Mesenchymal stem cell (in vitro differentiated cells and primary cell): Measurements from ENCODE around the gene GAREM1.
A peak's percentile ranks its signal among the peaks of the same experiment; 100 is the strongest.
"Not testable (repeated sequence)": the region's sequence is repeated elsewhere in the genome, so short reads cannot be mapped to it uniquely, and the experiment has no call there.

Experiments
- DNase-seq: peaks from one replicate; pipeline ENCODE4 v3.0.0-alpha.2; 2013
- H2AFZ ChIP-seq: one replicate; pipeline ENCODE4 v1.6.1; 2013; ENCODE audit warnings: low read depth, mild to moderate bottlenecking, control low read depth, inconsistent platforms, low read length, moderate library complexity
- H2AK5ac ChIP-seq: 2 replicates; pipeline ENCODE4 v1.6.1; 2013; ENCODE audit warnings: low read length, moderate library complexity, mild to moderate bottlenecking, inconsistent platforms; ENCODE audit not compliant: severe bottlenecking
- H2BK120ac ChIP-seq: one replicate; pipeline ENCODE4 v1.6.1; 2013; ENCODE audit warnings: low read depth, mild to moderate bottlenecking, inconsistent platforms, low read length, moderate library complexity
- H2BK12ac ChIP-seq, 2 experiments: one replicate each; pipeline ENCODE4 v1.6.1; 2013; ENCODE audit warnings: inconsistent platforms in 2 of 2, low read length in 2 of 2, mild to moderate bottlenecking in 2 of 2, moderate library complexity in 2 of 2, control low read depth in 1 of 2
- H2BK15ac ChIP-seq: one replicate; pipeline ENCODE4 v1.6.1; 2013; ENCODE audit warnings: mild to moderate bottlenecking, low read depth, inconsistent platforms; ENCODE audit not compliant: poor library complexity, severe bottlenecking
- H2BK5ac ChIP-seq: 2 replicates; pipeline ENCODE4 v1.6.1; 2013; ENCODE audit warnings: low read depth, mild to moderate bottlenecking, low read length, control low read depth, inconsistent platforms; ENCODE audit not compliant: poor library complexity, severe bottlenecking
- H3K14ac ChIP-seq, 2 experiments: one replicate each; pipeline ENCODE4 v1.6.1; 2013; ENCODE audit warnings: inconsistent platforms in 2 of 2, low read length in 2 of 2, control low read depth in 1 of 2, mild to moderate bottlenecking in 1 of 2, moderate library complexity in 1 of 2
- H3K18ac ChIP-seq, 2 experiments: one replicate each; pipeline ENCODE4 v1.6.1; 2013; ENCODE audit warnings: inconsistent platforms in 2 of 2, low read length in 2 of 2, control low read depth in 1 of 2, low read depth in 1 of 2, mild to moderate bottlenecking in 1 of 2
- H3K23ac ChIP-seq, 2 experiments: one replicate each; pipeline ENCODE4 v1.6.1; 2013; ENCODE audit warnings: inconsistent platforms in 2 of 2, low read length in 2 of 2, mild to moderate bottlenecking in 2 of 2, moderate library complexity in 2 of 2, control low read depth in 1 of 2
- H3K27ac ChIP-seq: 2 replicates; pipeline ENCODE4 v1.5.1; 2013; ENCODE audit warnings: mild to moderate bottlenecking, moderate library complexity, low read length, control low read depth, inconsistent platforms; ENCODE audit not compliant: poor library complexity, severe bottlenecking
- H3K27me3 ChIP-seq, 2 experiments: 2 replicates each; pipeline versions ENCODE4 v1.6.1 to v1.7.0; 2013; ENCODE audit warnings: low read length in 2 of 2, mild to moderate bottlenecking in 2 of 2, moderate library complexity in 2 of 2, control low read depth in 1 of 2, inconsistent platforms in 1 of 2; ENCODE audit not compliant: control insufficient read depth in 1 of 2, insufficient read depth in 1 of 2
- H3K36me3 ChIP-seq, 2 experiments: 2 replicates each; pipeline versions ENCODE4 v1.6.1 to v1.7.0; 2013; ENCODE audit warnings: low read length in 2 of 2, control low read depth in 1 of 2, inconsistent platforms in 1 of 2, low read depth in 1 of 2, mild to moderate bottlenecking in 1 of 2; ENCODE audit not compliant: insufficient read depth in 2 of 2, control insufficient read depth in 1 of 2
- H3K4ac ChIP-seq, 2 experiments: one replicate each; pipeline ENCODE4 v1.6.1; 2013; ENCODE audit warnings: inconsistent platforms in 2 of 2, low read length in 2 of 2, mild to moderate bottlenecking in 2 of 2, moderate library complexity in 2 of 2, control low read depth in 1 of 2, low read depth in 1 of 2
- H3K4me1 ChIP-seq: 2 replicates; pipeline ENCODE4 v1.6.1; 2013; ENCODE audit warnings: low read depth, low read length, control low read depth; ENCODE audit not compliant: control insufficient read depth, insufficient read depth
- H3K4me2 ChIP-seq: 2 replicates; pipeline ENCODE4 v1.6.1; 2013; ENCODE audit warnings: low read length, mild to moderate bottlenecking, inconsistent platforms; ENCODE audit not compliant: poor library complexity, severe bottlenecking
- H3K4me3 ChIP-seq, 2 experiments: 2 replicates each; pipeline versions ENCODE4 v1.5.1 to v1.7.0; 2013; ENCODE audit warnings: low read length in 2 of 2, mild to moderate bottlenecking in 2 of 2, control low read depth in 1 of 2, low read depth in 1 of 2; ENCODE audit not compliant: insufficient read depth in 1 of 2
- H3K79me1 ChIP-seq: replicated peaks from 2 replicates; pipeline ENCODE4 v1.6.1; 2013; ENCODE audit warnings: mild to moderate bottlenecking, control low read depth, low read length, inconsistent platforms; ENCODE audit not compliant: poor library complexity, severe bottlenecking
- H3K9ac ChIP-seq: 2 replicates; pipeline ENCODE4 v1.7.0; 2013; ENCODE audit warnings: mild to moderate bottlenecking, low read length, moderate library complexity
- H3K9me3 ChIP-seq: 2 replicates; pipeline ENCODE4 v1.7.0; 2013; ENCODE audit warnings: mild to moderate bottlenecking, low read length; ENCODE audit not compliant: control insufficient read depth
- H4K8ac ChIP-seq: one replicate; pipeline ENCODE4 v1.6.1; 2013; ENCODE audit warnings: inconsistent platforms, mild to moderate bottlenecking, low read length, moderate library complexity
- H4K91ac ChIP-seq: one replicate; pipeline ENCODE4 v1.6.1; 2013; ENCODE audit warnings: mild to moderate bottlenecking, low read length, inconsistent platforms
- WGBS: methylation state at CpG from one replicate; pipeline ENCODE4 v1.1.7; 2013; ENCODE audit warnings: mixed read lengths; 5-methylcytosine and 5-hydroxymethylcytosine counted together

The GAREM1 gene

DNA sequence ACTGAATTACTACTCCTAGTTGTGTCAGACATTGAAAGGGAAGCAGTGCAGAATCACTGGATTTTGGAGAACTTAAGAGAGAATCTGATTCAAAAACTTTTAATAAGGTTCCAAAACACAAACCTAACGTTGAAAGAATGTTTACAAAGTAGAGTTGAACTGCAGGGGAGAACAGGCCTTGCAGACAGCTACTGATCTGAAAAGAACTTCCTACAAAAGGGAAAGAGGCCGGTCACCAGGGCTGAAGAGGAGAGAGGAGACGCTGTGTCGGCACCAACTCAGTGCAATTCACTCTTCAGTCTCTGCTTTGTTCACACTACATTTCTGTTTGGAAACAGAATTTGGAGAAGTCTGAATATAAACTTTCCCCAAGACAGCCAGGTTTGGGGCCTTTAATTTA is 124.0 kb downstream of the GAREM1 start:
- no peak overlapping the region for H2BK5ac ChIP-seq
- H3K4me1 ChIP-seq = no peaks in the 10 kb centered on the region
- H3K9ac ChIP-seq = peak overlapping the region; percentile 76
- no peak overlapping the region for H2BK15ac ChIP-seq
- H3K27ac ChIP-seq = peak overlapping the region; percentile 74
- H3K4me3 ChIP-seq = peak overlapping the region in 1 of 2 experiments; percentile 29
- no peak overlapping the region for H4K91ac ChIP-seq
- no peak overlapping the region for H3K18ac ChIP-seq
- H2BK12ac ChIP-seq = no peak overlapping the region
- H2BK120ac ChIP-seq = no peak overlapping the region
- H2AK5ac ChIP-seq = no peak overlapping the region
- no peaks in the 10 kb centered on the region for H3K27me3 ChIP-seq
- H3K36me3 ChIP-seq = no peaks in the 10 kb centered on the region
- peaks cover 3% of the 10 kb centered on the region for H3K79me1 ChIP-seq
- H3K14ac ChIP-seq = no peak overlapping the region
- no peak overlapping the region for H4K8ac ChIP-seq
- no peaks in the 10 kb centered on the region for H3K9me3 ChIP-seq
- no peak overlapping the region for H3K4ac ChIP-seq
- no peak overlapping the region for H3K23ac ChIP-seq
- H2AFZ ChIP-seq = no peak overlapping the region
- H3K4me2 ChIP-seq = no peak overlapping the region
- peak; percentile 50 for DNase-seq
- 10% methylated on average over 2 of the region's 4 CpGs for WGBS

DNA sequence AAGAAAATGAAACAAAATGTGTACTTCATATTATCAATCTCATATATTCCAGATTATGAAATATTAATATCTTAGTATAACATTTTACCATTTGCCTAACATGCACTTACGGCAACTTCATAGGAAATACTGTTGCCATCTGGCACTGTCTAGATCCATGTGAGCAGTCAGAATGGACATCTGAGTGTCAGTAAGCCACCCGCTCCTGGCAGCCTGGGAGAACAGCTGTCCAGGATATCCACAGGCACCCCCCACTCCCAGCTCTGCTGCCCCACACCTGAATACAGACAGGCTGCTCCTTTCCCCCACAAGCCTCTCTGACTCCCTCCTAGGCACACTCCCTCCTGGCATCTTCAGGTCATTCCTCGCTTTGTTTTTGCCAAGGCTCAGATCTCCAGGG is 127.0 kb downstream of the GAREM1 start:
- WGBS = over 99% methylated on average over 3 of the region's 3 CpGs
- H2BK15ac ChIP-seq = no peak overlapping the region
- peak overlapping the region in 1 of 2 experiments; percentile 46 for H3K14ac ChIP-seq
- H3K9me3 ChIP-seq = no peaks in the 10 kb centered on the region
- H3K27me3 ChIP-seq = no peaks in the 10 kb centered on the region
- no peak overlapping the region for H3K4me3 ChIP-seq
- H3K23ac ChIP-seq = no peak overlapping the region
- no peak overlapping the region for H2AFZ ChIP-seq
- H3K4me2 ChIP-seq = no peak overlapping the region
- H3K79me1 ChIP-seq = peaks cover 5% of the 10 kb centered on the region
- H2BK5ac ChIP-seq = no peak overlapping the region
- no peaks in the 10 kb centered on the region for H3K4me1 ChIP-seq
- no peak overlapping the region for H3K18ac ChIP-seq
- no peak overlapping the region for H3K27ac ChIP-seq
- H3K36me3 ChIP-seq = no peaks in the 10 kb centered on the region
- no peak overlapping the region for H4K8ac ChIP-seq
- H2BK12ac ChIP-seq = no peak overlapping the region
- no peak for DNase-seq
- H2AK5ac ChIP-seq = no peak overlapping the region
- H4K91ac ChIP-seq = no peak overlapping the region
- H2BK120ac ChIP-seq = no peak overlapping the region
- H3K9ac ChIP-seq = no peak overlapping the region
- H3K4ac ChIP-seq = no peak overlapping the region

DNA sequence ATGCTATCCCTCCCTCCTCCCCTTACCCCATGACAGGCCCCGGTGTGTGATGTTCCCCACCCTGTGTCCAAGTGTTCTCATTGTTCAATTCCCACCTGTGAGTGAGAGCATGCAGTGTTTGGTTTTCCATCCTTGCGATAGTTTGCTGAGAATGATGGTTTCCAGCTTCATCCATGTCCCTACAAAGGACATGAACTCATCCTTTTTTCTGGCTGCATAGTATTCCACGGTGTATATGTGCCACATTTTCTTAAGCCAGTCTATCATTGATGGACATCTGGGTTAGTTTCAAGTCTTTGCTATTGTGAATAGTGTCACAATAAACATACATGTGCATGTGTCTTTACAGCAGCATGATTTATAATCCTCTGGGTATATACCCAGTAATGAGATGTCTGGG is 129.6 kb downstream of the GAREM1 start:
- not testable (repeated sequence) for H3K4ac ChIP-seq, H4K91ac ChIP-seq, H2BK120ac ChIP-seq, H2BK5ac ChIP-seq, H3K9ac ChIP-seq, H3K27me3 ChIP-seq, H3K18ac ChIP-seq, DNase-seq, H3K36me3 ChIP-seq, H3K14ac ChIP-seq, H3K27ac ChIP-seq, H3K79me1 ChIP-seq, H3K9me3 ChIP-seq, H2AK5ac ChIP-seq, H3K4me2 ChIP-seq, H2AFZ ChIP-seq, H3K23ac ChIP-seq, H2BK12ac ChIP-seq, H3K4me1 ChIP-seq, H3K4me3 ChIP-seq, H2BK15ac ChIP-seq, H4K8ac ChIP-seq
- WGBS = 93% methylated on average over 2 of the region's 3 CpGs

DNA sequence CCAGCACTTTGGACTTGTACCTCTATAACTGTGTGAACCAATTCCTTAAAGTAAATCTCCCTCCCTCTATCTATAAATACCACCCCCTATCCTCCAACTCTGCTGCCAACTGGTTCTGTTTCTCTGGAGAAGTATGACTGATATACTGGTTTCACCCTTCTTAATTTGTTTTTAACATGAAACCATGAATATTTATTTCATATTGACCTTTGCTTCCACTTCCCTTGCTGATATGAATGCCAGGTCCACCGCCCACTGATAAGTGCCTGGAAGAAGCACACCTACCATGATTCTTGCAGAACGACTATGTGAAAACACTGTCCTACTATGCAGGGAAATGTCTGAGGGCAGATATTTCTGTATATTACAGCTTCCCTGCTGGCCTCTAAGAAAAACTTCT is 131.6 kb downstream of the GAREM1 start:
- Histone ChIP-seq H3K36me3 (no peaks in the 10 kb centered on the region), H4K91ac (no peak overlapping the region), H2BK12ac (no peak overlapping the region), H3K14ac (no peak overlapping the region), H3K4me2 (no peak overlapping the region), H3K4me1 (no peaks in the 10 kb centered on the region), H4K8ac (no peak overlapping the region), H2BK5ac (no peak overlapping the region), H3K23ac (no peak overlapping the region), H3K27ac (no peak overlapping the region), H3K4me3 (no peak overlapping the region), H2BK120ac (no peak overlapping the region), H3K27me3 (no peaks in the 10 kb centered on the region), H2AFZ (no peak overlapping the region), H3K79me1 (peaks cover 5% of the 10 kb centered on the region), H3K9ac (no peak overlapping the region), H3K4ac (no peak overlapping the region), H3K9me3 (no peaks in the 10 kb centered on the region), H2AK5ac (no peak overlapping the region), H2BK15ac (no peak overlapping the region), H3K18ac (no peak overlapping the region)
- no peak for DNase-seq
- 96% methylated on average over 2 of the region's 2 CpGs for WGBS
